Uterus (tissue), 4 donors: Measurements from ENCODE around the gene MAML2. TPM values are rescaled to one million over a fixed set of nuclear protein-coding genes. Genes with fewer than 3 reads are reported as not detected.

Experiments used
- DNase-seq, 2 donors: peaks; one replicate each; pipeline ENCODE4 v3.0.0-alpha.2; 2019 to 2020
- H3K27ac ChIP-seq, 2 donors: fragments of 200-600 bp; sonication (generic); 1 replicate in 1 of 2; 2 replicates in 1 of 2; pipeline ENCODE4 v1.5.1; 2016 to 2018
- H3K27me3 ChIP-seq, 2 donors: fragments of 200-600 bp; sonication (generic); one replicate each; pipeline ENCODE4 v1.5.1; 2018 to 2019; ENCODE audit warnings: control low read depth in 1 of 2
- H3K36me3 ChIP-seq, 2 donors: fragments of 200-600 bp; sonication (generic); one replicate each; pipeline ENCODE4 v1.5.1; 2019; ENCODE audit warnings: control low read depth in 1 of 2
- H3K4me1 ChIP-seq, 2 donors: fragments of 200-600 bp; sonication (generic); one replicate each; pipeline ENCODE4 v1.5.1; 2018 to 2019; ENCODE audit warnings: control low read depth in 1 of 2
- H3K4me3 ChIP-seq, 2 donors: fragments of 200-600 bp; sonication (generic); 1 replicate in 1 of 2; 2 replicates in 1 of 2; pipeline ENCODE4 v1.5.1; 2018 to 2019; ENCODE audit warnings: mild to moderate bottlenecking in 1 of 2
- H3K9me3 ChIP-seq, 2 donors: fragments of 200-600 bp; sonication (generic); one replicate each; pipeline ENCODE4 v1.5.1; 2019; ENCODE audit warnings: control low read depth in 1 of 2
- POLR2A ChIP-seq, 2 donors: fragments of 450-650 bp; IDR thresholded peaks; one replicate each; pipeline ENCODE4 v1.6.1; 2016; ENCODE audit warnings: antibody characterized with exemption in 2 of 2, mild to moderate bottlenecking in 1 of 2, moderate library complexity in 1 of 2
- intact Hi-C: fragments of 100-400 bp; cut with DNase I; formaldehyde crosslinking; loops from one replicate; pipeline ENCODE4 v1.15.1; 2023; ENCODE audit warnings: low total_unique reads
- total RNA-seq, 4 donors: library from RNA; depleted of rRNA in 3 of 4; stranded (reverse); fragments of >200 nt in 3 of 4; gene quantifications; one replicate each; pipeline versions ENCODE4 v1.1.0 to v1.2.4, GENCODE V29; 2014 to 2023
- TF ChIP-seq, protein P1 (sequence below), 4 experiments: fragments of 200-600 bp in 2 of 4; fragments of 450-650 bp in 2 of 4; sonication (generic) in 2 of 4; IDR thresholded peaks; one replicate each; pipeline ENCODE4 v1.5.1; 2016 to 2019; ENCODE audit warnings: antibody characterized with exemption in 4 of 4, mild to moderate bottlenecking in 2 of 4, moderate library complexity in 1 of 4
- donor health status: DM: yes; HTN: yes; CAD: no.

Gene MAML2
- total RNA-seq, 4 donors from 2014 or later: 8.2 to 35.9 (median 19.8) TPM

DNA sequence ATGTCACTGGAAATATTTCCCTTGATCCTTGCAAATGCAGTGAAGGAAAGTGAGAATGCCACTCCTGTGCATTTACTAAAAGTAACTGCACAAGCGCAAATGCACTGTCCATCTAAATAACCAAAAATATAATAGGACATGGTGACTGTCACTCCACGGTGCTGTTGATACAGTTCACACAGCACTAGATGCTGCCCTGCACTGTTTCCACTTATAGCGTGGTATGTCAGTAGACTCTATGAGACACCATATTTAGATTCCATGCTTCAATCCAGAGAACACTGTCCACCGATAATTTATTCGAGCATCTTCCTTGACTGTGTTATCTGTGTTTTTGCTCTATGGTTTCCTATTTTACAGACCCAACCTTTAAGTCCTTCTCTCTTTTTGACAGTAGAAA is 125.8 kb downstream of the MAML2 start:
- TF ChIP-seq POLR2A (IDR thresholded peaks at IDR 0.05): no peak
- TF ChIP-seq, protein P1, sequence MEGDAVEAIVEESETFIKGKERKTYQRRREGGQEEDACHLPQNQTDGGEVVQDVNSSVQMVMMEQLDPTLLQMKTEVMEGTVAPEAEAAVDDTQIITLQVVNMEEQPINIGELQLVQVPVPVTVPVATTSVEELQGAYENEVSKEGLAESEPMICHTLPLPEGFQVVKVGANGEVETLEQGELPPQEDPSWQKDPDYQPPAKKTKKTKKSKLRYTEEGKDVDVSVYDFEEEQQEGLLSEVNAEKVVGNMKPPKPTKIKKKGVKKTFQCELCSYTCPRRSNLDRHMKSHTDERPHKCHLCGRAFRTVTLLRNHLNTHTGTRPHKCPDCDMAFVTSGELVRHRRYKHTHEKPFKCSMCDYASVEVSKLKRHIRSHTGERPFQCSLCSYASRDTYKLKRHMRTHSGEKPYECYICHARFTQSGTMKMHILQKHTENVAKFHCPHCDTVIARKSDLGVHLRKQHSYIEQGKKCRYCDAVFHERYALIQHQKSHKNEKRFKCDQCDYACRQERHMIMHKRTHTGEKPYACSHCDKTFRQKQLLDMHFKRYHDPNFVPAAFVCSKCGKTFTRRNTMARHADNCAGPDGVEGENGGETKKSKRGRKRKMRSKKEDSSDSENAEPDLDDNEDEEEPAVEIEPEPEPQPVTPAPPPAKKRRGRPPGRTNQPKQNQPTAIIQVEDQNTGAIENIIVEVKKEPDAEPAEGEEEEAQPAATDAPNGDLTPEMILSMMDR (IDR thresholded peaks at IDR 0.05): no peak
- no peak for DNase-seq
- Histone ChIP-seq H3K4me1 (peaks cover 4 to 13% of the 10 kb centered on the region in 2 donors), H3K36me3 (no peaks in the 10 kb centered on the region), H3K27ac (peak overlapping the region in 1 of 2 donors; percentile 88), H3K27me3 (no peaks in the 10 kb centered on the region), H3K4me3 (no peak overlapping the region), H3K9me3 (no peaks in the 10 kb centered on the region)
- intact Hi-C loops: no loop called here

DNA sequence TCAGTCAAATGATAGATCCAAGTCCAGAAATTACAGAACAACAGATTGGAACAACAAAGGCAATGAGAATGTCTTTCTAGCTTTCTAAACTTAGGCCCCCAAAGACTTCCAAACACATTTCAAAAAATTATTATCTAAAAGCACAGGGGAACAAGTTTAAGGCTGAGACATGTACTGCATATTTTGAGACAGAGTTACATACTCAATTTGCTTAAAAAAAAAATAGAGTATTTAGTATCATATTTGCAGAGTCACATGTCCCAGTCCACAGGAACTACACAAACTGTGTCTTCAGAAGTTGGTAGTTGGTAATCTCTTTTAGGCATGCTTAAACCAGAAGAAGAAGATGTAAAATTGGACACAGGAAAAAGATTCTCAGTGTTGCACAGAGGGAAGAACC is 127.2 kb downstream of the MAML2 start:
- intact Hi-C loops: no loop called here
- Histone ChIP-seq H3K36me3 (no peaks in the 10 kb centered on the region), H3K27me3 (no peaks in the 10 kb centered on the region)

DNA sequence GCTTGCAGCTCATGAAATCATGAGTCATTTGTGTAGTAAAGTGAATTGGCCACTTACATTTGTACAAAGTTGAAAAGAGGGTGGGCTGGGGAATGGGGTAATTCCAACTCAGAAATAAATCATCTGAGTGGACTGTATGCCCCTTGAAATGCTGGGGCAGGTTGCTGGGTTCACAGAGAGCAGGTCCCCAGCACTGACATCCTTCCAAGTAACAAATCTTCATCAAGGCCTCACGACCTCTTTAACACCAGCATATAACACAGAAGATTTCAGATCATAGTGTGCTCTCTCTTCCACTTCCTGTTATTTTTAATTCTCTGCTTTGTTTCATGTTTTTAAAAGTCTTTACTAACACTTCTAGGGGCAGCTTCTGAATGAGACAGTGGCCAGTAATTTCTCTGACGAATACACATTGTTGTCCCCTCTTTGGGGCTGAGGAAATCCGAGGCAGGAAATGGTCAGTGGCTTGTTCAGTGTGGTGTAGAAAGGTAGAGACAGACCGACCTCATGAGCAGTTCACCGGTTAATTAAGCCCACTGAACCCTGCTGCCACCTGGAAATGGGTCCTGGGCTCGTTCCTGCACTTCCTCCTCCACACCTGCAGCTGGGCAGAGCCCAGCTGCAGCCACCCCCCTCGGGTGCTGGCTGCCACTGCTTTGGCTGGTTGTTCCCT is 127.7 kb downstream of the MAML2 start:
- TF ChIP-seq POLR2A (IDR thresholded peaks at IDR 0.05): no peak
- TF ChIP-seq, protein P1 (IDR thresholded peaks at IDR 0.05): no peak
- Histone ChIP-seq H3K9me3 (no peaks in the 10 kb centered on the region), H3K27ac (peak overlapping the region; percentile 76 to 88), H3K36me3 (no peaks in the 10 kb centered on the region), H3K27me3 (no peaks in the 10 kb centered on the region), H3K4me3 (no peak overlapping the region), H3K4me1 (peaks cover 4 to 10% of the 10 kb centered on the region in 2 donors)
- intact Hi-C loops: no loop called here
- DNase-seq: peak in 1 of 2 donors; percentile 41

More for the DNA sequence above, 127.2 kb downstream of the MAML2 start:
- H3K27ac ChIP-seq: peak overlapping the region; percentile 76 to 88
- DNase-seq: no peak
- no peaks in the 10 kb centered on the region for H3K9me3 ChIP-seq
- no peak overlapping the region for H3K4me3 ChIP-seq
- no peak for TF ChIP-seq POLR2A (IDR thresholded peaks at IDR 0.05)
- TF ChIP-seq, protein P1 (IDR thresholded peaks at IDR 0.05): no peak
- H3K4me1 ChIP-seq: peaks cover 4 to 10% of the 10 kb centered on the region in 2 donors

DNA sequence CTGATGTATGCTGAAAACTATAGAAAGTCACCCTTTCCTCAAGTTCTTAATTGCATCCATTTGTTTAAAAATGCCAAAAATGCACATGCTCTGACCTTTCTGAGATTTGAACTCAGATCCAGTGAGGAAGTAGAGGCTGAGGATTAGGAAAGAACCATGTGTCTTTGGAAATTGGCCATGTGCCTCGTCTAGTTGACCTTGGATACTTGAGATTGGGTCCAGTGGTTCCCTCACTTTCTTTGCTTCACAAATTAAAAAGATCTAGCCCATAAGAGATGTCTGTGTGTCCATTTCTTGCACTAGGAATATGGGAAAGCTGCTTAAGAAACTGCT is 128.3 kb downstream of the MAML2 start:
- peaks cover 4 to 10% of the 10 kb centered on the region in 2 donors for H3K4me1 ChIP-seq
- no peak for DNase-seq
- peak overlapping the region; percentile 76 to 88 for H3K27ac ChIP-seq
- intact Hi-C loops: no loop called here
- H3K9me3 ChIP-seq: no peaks in the 10 kb centered on the region
- TF ChIP-seq POLR2A (IDR thresholded peaks at IDR 0.05): no peak
- H3K27me3 ChIP-seq: no peaks in the 10 kb centered on the region
- no peaks in the 10 kb centered on the region for H3K36me3 ChIP-seq
- no peak overlapping the region for H3K4me3 ChIP-seq

DNA sequence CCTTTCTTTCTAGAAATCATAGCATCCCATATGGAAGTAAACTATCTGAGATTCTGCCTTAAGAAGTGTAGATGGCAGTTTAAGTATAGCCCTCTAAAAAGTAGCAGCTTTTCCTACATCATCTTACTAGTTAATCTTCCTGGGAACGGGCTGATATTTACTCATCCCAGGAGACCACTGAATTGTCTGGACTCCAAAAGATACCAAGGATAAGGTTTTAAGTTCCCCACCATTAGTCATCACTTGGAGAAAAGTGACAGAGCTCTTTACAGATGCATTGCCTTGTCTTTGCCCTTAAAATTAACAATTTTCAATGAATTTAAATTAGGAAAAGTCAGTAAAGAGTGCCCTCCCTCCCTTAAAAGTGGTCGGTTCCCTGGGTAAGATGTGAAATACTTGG is 129.5 kb downstream of the MAML2 start:
- no peak for TF ChIP-seq POLR2A (IDR thresholded peaks at IDR 0.05)
- TF ChIP-seq, protein P1 (IDR thresholded peaks at IDR 0.05): no peak
- peaks cover 4 to 10% of the 10 kb centered on the region in 2 donors for H3K4me1 ChIP-seq
- intact Hi-C loops: no loop called here

More for the DNA sequence above, 129.5 kb downstream of the MAML2 start:
- no peaks in the 10 kb centered on the region for H3K27me3 ChIP-seq
- no peak for DNase-seq
- H3K4me3 ChIP-seq: no peak overlapping the region
- no peaks in the 10 kb centered on the region for H3K36me3 ChIP-seq
- peak overlapping the region; percentile 71 to 88 for H3K27ac ChIP-seq
- H3K9me3 ChIP-seq: no peaks in the 10 kb centered on the region
